GM12891 (cell line): ENCODE data around the gene GPR21.

Experiments
- DNase-seq: peaks from one replicate; pipeline ENCODE4 v3.0.0; 2011; ENCODE audit warnings: low spot score; ENCODE audit not compliant: insufficient read length
- FAIRE-seq: peaks from 2 replicates; lab custom pipeline; 2011; peaks lifted over from hg19 to GRCh38; lab: Jason Lieb, UNC
- PAX5 ChIP-seq: IDR thresholded peaks from 2 replicates; pipeline ENCODE4 v1.6.1; 2011; ENCODE audit warnings: low read length, moderate library complexity, mild to moderate bottlenecking; ENCODE audit not compliant: insufficient read depth, severe bottlenecking
- POLR2A ChIP-seq: IDR thresholded peaks from 2 replicates; pipeline ENCODE4 v1.6.1; 2011; ENCODE audit warnings: low read depth, low read length, control low read depth
- POLR2AphosphoS5 ChIP-seq: IDR thresholded peaks from 2 replicates; pipeline ENCODE4 v1.6.1; 2011; ENCODE audit warnings: low read depth, low read length, control low read depth
- POU2F2 ChIP-seq: IDR thresholded peaks from 2 replicates; pipeline ENCODE4 v1.6.1; 2011; ENCODE audit warnings: low read depth, mild to moderate bottlenecking, control low read depth, low read length, moderate library complexity
- SPI1 ChIP-seq: IDR thresholded peaks from 2 replicates; pipeline ENCODE4 v1.6.1; 2011; ENCODE audit warnings: low read depth, low read length, control low read depth
- TAF1 ChIP-seq: IDR thresholded peaks from 2 replicates; pipeline ENCODE4 v1.6.1; 2011; ENCODE audit warnings: low read depth, low read length, control low read depth

The GPR21 gene

DNA sequence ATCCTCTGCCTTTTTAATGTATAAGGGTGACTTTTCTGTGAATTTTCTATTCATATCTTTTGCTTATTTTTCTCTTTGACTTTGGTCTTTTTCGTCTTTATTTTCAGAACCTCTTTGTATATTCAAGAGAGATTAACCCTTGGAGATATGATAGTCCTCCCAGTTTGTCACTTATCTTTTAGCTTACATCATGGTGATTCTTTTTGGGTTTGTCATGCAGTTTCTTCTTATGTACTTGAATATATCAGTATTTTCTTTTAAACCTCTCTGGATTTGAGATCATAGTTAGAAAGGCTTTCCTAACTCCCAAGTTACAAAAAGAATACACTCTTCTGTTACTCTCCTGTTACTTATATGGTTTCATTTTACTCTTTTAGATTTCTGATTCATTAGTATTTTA lies 27.5 kb upstream of the GPR21 start:
- no peak for FAIRE-seq
- DNase-seq = no peak
- TF ChIP-seq SPI1 = no peak
- no peak for TF ChIP-seq POLR2A
- TF ChIP-seq POU2F2 = no peak
- TF ChIP-seq PAX5 = no peak
- no peak for TF ChIP-seq TAF1
- TF ChIP-seq POLR2AphosphoS5 = no peak

DNA sequence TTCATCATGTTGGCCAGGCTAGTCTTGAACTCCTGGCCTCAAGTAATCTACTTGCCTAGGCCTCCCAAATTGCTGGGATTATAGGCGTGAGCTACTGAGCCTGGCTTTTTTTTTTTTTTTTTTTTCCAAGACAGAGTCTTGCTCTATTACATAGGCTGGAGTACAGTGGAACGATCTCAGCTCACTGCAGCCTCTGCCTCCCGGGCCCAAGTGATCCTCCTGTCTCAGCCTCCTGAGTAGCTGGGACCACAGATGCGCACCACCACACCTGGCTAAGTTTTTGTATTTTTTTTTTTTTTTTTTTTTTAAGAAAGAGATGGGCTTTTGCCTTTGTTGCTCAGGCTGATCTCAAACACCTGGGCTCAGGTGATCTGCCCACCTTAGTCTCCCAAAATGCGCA lies 26.2 kb upstream of the GPR21 start:
- no peak for DNase-seq
- FAIRE-seq = no peak
- TF ChIP-seq PAX5 (no peak), POLR2A (no peak), SPI1 (no peak), POU2F2 (no peak), POLR2AphosphoS5 (no peak), TAF1 (no peak)

DNA sequence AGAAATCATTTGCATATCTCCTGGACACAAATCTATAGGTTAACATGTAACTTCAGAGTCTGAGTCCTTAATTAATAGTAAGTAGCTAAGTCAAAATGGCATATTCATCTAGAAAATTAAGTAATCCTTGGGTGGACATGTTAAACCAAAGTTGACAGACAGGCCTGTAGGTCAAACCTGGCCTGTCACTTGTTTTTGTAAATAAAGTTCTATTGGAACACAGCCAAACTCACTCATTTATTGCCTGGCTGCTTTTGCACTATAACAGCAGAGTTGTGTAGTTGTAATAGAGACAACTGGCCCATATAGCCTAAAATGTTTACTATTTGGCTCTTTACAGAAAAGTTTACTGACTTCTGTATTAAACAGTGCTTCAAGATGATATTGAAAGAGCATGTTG lies 24.6 kb upstream of the GPR21 start:
- TF ChIP-seq POLR2AphosphoS5 (no peak), POU2F2 (no peak)
- DNase-seq (no peak), FAIRE-seq (no peak)

DNA sequence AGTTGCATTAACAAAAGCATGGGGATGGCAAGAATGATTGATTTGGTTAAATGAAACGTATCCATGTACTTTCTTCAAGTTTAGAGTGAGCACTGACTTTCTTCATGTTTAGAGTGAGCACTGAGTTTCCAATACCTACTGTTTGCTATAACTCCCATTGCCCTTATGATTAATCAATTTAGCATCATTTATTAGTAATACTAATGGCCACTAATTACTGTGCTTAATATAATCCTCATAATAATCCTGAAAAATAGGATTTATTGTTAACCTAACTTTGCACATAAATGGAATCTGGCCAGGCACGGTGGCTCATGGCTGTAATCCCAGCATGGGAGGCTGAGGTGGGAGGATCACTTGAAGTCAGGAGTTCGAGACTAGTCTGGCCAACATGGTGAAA lies 22.1 kb upstream of the GPR21 start:
- DNase-seq (no peak), FAIRE-seq (no peak)
- TF ChIP-seq POLR2A (no peak), SPI1 (no peak), TAF1 (no peak), POU2F2 (no peak), POLR2AphosphoS5 (no peak), PAX5 (no peak)

DNA sequence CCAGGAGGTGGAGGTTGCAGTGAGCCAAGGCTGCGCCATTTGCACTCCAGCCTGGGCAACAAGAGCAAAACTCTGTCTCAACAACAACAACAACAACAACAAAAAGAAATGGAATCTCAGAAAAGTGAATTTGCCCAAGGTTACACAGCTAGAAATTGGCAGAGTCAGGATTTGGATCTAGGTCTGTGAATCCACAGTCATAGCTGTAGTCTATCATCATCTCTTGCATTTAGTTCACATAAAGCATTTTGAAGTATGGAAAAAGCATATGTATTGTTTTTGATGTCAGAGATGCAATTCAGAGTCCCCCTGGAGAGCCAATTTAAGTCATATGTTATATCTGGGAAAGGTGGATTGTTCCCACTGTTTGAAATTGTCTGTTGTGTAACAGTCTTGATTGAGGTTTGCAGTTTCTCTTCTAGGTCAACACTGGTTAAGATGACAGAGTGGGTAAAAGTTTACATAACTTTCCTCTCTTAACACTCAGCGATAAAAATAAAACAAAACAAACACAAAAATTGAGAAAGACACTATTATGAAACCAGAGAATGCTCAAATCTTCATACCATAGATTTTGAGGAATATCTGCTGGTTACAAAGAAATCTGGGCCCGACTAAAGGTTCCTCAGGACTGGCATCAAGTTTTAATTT lies 21.5 kb upstream of the GPR21 start:
- no peak for FAIRE-seq
- TF ChIP-seq POU2F2 (no peak), SPI1 (no peak), POLR2A (no peak), POLR2AphosphoS5 (no peak), TAF1 (no peak), PAX5 (no peak)
- DNase-seq = no peak

DNA sequence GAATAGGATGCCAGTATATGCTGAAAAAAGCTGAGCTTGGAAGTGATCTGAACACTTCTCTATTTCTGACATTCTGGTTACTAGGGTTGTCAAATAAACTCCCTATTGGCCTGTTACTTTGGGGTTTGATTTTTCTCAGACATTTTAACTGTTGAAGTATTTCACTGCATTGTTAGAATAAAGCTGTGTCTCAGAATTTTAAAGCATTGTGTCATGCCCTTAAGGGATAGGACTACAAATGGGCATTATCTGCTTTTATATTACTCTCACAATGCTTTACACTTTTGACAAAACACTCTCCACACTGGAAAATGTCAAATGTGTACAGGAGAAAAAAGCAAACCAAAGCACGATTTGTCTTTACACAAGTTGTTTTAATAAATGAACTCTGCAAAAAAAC lies 16.8 kb upstream of the GPR21 start:
- FAIRE-seq (no peak), DNase-seq (no peak)
- no peak for TF ChIP-seq SPI1
- no peak for TF ChIP-seq TAF1
- no peak for TF ChIP-seq PAX5
- TF ChIP-seq POLR2AphosphoS5 = no peak
- no peak for TF ChIP-seq POLR2A
- no peak for TF ChIP-seq POU2F2

DNA sequence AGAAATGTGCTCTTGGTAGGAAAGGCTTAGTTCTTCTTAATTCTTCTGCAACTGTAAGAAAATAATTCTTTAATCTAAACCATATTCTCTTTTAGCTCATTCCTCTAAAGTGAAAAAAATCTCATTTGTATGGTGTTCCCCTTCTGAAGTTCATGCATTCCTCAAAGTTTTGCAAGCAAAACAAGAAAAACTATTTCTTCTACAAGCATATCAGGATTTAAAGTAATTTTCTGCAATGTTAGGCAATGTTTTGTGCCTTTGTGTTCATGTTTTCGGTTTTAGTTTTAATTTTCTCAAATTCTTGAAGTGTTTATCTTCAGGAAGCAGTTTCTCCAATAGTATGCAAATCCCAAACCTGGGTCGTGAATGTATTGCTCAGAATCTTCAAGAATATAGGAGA lies 12.7 kb upstream of the GPR21 start:
- DNase-seq (no peak), FAIRE-seq (no peak)
- TF ChIP-seq SPI1 = no peak
- TF ChIP-seq POU2F2 = no peak
- TF ChIP-seq PAX5 = no peak
- TF ChIP-seq POLR2AphosphoS5 = no peak
- no peak for TF ChIP-seq POLR2A
- TF ChIP-seq TAF1 = no peak

DNA sequence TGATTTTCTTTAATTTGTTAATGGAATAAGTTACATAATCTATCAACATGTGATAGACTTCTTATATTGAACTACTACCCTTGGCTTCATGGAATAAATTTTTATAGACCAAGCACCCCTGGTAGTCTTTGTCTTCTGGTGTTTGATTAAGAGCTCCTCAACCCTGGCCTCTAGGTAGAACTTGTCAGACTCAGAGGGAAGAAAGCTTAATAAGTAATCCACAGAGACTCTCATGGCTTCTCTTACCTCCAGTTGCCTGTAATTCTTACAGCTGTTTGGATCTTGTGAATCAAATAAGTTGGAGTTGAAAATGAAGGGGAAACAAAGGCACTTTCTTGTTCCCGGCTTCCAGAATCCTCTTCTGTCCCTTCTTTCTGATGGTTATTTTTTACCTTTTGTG lies 7.0 kb upstream of the GPR21 start:
- no peak for DNase-seq
- TF ChIP-seq POLR2A = no peak
- TF ChIP-seq PAX5 = no peak
- TF ChIP-seq SPI1 = no peak
- no peak for TF ChIP-seq POLR2AphosphoS5
- TF ChIP-seq POU2F2 = no peak
- no peak for TF ChIP-seq TAF1
- no peak for FAIRE-seq

DNA sequence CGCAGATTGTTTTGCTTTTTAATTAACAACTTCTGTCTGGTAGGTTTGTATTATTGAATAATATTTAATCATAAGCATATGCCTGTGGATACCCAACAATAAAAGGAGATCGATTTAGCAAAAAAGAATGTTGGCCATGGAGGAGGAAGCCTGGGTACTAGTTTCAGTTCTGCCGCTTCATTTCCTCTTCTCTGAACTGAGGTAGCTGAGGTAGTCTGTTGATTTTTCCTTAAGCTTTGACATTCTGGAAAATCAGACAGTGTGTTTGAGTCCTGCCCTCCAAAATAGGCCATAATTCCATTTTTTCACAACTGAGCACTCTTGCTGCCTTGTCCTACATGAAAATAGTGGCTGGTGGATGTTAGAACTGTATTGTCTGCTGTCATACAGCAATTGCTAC lies 6.0 kb upstream of the GPR21 start:
- no peak for FAIRE-seq

DNA sequence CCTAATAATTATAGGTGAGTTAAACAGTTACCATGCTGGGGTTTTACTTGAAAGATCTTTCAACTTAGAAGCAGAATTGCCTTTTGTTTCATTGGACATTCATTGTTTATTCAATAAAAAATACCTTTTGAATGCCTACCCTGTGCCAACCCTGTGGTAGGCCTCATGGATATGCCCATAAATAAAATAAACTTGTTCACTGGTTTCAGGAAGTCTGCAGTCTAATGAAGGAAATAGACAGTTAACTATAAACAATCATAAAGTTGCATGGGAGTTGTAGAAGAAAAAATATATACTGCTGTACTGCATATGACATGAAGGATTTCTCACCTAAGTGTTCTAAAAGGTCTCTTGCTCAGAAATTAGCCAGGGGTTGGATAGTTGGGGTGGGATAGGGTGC lies 5.3 kb upstream of the GPR21 start:
- DNase-seq = no peak
- FAIRE-seq = no peak
- TF ChIP-seq SPI1 (no peak), POU2F2 (no peak), POLR2A (no peak), PAX5 (no peak), TAF1 (no peak), POLR2AphosphoS5 (no peak)

More for the DNA sequence above, 6.0 kb upstream of the GPR21 start:
- DNase-seq = no peak
- TF ChIP-seq SPI1 = peak; percentile 66
- no peak for TF ChIP-seq PAX5
- TF ChIP-seq TAF1 = no peak

DNA sequence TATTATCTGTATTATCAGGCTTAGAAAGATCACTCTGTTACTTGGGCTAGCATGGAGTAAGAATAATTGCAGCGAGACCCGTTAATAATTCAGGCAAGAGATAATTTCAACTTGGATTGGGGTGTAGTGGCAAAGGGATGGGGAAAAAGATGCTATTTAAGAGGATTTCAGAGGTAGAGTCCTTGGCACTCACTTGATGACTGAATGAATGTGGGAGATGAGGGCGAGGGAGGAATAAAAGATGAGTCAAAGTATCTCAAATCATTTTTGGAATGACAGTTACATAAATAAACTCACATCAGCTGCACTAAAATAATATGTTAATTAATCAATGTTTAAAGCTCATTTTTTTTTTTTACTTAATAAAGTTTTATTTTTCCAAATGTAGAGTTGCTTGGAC lies 4.5 kb upstream of the GPR21 start:
- TF ChIP-seq POU2F2 = no peak
- no peak for TF ChIP-seq SPI1
- no peak for TF ChIP-seq POLR2A
- TF ChIP-seq TAF1 = no peak
- no peak for TF ChIP-seq POLR2AphosphoS5
- TF ChIP-seq PAX5 = no peak
- FAIRE-seq (no peak), DNase-seq (no peak)
